ENCODE results near the gene CTDSP1.

The CTDSP1 gene

DNA sequence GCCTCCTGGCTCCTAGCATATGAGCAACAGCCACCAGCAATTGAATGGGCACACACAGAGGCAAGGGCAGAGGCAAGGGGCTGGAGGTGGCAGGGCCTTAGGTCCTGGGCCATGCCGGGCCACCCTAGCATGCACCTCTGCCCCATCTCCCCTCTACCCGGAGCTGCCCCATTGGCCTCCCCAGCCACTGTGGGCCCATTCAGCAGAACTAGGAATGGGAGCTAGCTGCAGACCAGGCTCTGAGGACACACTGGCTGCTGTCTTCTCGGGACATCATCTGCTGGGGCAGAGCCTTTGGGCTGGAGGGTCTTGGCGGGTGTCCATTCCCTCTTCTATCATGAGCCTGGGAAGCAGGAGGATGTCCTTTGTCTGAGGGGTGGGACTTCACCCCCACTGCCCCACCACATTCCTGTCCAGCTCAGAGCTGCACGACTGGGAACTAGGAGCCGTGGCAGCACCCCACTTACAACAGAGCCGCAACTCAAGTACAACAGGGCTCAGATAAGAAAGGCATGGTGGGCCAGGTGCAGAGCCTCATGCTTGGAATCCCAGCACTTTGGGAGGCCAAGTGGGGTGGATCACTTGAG is 20.1 kb downstream of the CTDSP1 start:
- Histone ChIP-seq H3K9me3 (ENCODE audit: control insufficient read depth, low read depth, low read length) (no peaks in the 10 kb centered on the region), H3K36me3 (ENCODE audit: control insufficient read depth, low read depth, low read length) (no peaks in the 10 kb centered on the region), H3K9ac (ENCODE audit: low read length) (no peak overlapping the region), H3K27ac (ENCODE audit: low read length) (no peak overlapping the region), H3K27me3 (ENCODE audit: control insufficient read depth, insufficient read depth, low read length) (no peaks in the 10 kb centered on the region), H3K4me3 (ENCODE audit: low read length) (no peak overlapping the region), H3K4me1 (ENCODE audit: control insufficient read depth, low read depth, low read length) (peaks cover 10% of the 10 kb centered on the region)

DNA sequence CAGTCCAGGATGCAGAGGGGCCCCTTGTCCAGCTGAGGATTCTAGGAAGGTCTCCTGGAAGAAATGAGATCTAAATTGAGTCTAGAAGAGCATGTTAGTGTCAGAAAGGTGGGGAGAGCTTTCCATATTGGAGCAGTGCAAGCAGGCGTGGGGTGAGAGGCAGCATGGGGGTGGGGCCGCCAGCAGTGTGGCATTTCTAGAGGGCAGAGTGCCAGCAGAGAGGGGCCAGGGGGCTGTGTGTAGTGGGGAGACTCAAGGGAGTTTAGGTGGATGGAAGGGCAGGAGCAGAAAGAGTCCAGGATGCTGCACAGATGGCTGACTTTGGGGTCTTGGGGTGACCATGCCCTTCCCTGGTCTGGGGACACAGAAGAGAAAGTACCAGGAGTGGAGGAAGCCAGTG is 21.4 kb downstream of the CTDSP1 start:
- H3K27ac ChIP-seq (ENCODE audit: low read length), result no peak overlapping the region
- H3K36me3 ChIP-seq (ENCODE audit: control insufficient read depth, low read depth, low read length), result no peaks in the 10 kb centered on the region
- no peaks in the 10 kb centered on the region for H3K27me3 ChIP-seq (ENCODE audit: control insufficient read depth, insufficient read depth, low read length)
- peaks cover 10% of the 10 kb centered on the region for H3K4me1 ChIP-seq (ENCODE audit: control insufficient read depth, low read depth, low read length)
- H3K9ac ChIP-seq (ENCODE audit: low read length), result no peak overlapping the region
- H3K4me3 ChIP-seq (ENCODE audit: low read length), result no peak overlapping the region
- no peaks in the 10 kb centered on the region for H3K9me3 ChIP-seq (ENCODE audit: control insufficient read depth, low read depth, low read length)

DNA sequence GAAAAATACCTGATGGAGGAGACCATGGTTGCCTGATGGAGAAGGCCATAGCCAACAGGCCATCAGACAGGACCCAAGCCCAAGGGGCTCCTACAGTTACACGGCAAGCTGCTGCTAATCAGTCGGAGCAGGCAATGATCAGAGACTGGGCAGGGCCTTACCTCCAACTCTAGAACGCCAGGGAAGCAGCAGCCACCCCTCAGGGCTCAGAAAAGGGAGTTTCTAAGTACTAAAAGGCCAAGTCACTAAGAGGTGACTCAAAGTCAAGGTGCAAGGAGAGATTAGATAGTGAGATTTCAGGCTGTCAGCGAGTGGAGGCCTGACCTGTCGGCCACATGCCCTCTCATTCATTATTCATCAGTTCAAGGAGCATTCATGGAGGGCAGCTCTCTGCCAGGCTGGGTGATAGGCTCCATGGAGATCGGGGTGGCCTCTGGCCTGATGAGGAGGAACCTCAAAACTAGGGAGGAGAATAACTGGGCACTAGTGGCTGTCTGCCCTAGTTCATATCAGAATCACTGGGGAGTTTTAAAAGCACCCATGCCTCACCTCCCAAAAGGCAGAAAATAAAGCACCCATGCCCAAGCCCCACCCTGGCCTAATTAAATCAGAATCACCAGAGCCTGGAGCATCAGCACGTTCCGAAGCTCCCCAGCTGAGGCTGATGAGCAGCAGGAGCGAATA is 22.9 kb downstream of the CTDSP1 start:
- H3K9ac ChIP-seq (ENCODE audit: low read length), result no peak overlapping the region
- no peaks in the 10 kb centered on the region for H3K27me3 ChIP-seq (ENCODE audit: control insufficient read depth, insufficient read depth, low read length)
- H3K4me1 ChIP-seq (ENCODE audit: control insufficient read depth, low read depth, low read length), result peaks cover 10% of the 10 kb centered on the region
- H3K9me3 ChIP-seq (ENCODE audit: control insufficient read depth, low read depth, low read length), result no peaks in the 10 kb centered on the region
- H3K36me3 ChIP-seq (ENCODE audit: control insufficient read depth, low read depth, low read length), result no peaks in the 10 kb centered on the region
- no peak overlapping the region for H3K27ac ChIP-seq (ENCODE audit: low read length)
- H3K4me3 ChIP-seq (ENCODE audit: low read length), result no peak overlapping the region

DNA sequence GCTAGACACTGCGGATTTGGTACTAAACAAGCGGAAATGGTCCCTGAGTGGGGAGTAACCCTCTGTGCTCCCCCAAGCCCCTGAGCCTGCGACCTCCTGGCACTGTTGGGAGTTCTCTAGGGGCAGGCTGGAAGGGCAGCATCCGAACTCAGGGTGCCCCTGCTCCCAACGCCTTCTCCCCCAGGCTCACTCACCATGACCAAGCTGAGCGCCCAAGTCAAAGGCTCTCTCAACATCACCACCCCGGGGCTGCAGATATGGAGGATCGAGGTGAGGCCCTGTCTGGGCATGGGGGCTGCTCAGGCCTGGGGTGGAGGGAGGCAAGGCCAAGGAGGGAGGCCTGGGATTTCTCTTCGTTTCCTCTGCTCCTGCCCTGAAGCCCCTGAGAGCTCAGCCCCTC is 23.9 kb downstream of the CTDSP1 start:
- no peaks in the 10 kb centered on the region for H3K36me3 ChIP-seq (ENCODE audit: control insufficient read depth, low read depth, low read length)
- H3K9me3 ChIP-seq (ENCODE audit: control insufficient read depth, low read depth, low read length), result no peaks in the 10 kb centered on the region
- no peak overlapping the region for H3K4me3 ChIP-seq (ENCODE audit: low read length)
- H3K27ac ChIP-seq (ENCODE audit: low read length), result no peak overlapping the region
- H3K9ac ChIP-seq (ENCODE audit: low read length), result no peak overlapping the region
- H3K4me1 ChIP-seq (ENCODE audit: control insufficient read depth, low read depth, low read length), result peaks cover 10% of the 10 kb centered on the region
- no peaks in the 10 kb centered on the region for H3K27me3 ChIP-seq (ENCODE audit: control insufficient read depth, insufficient read depth, low read length)

DNA sequence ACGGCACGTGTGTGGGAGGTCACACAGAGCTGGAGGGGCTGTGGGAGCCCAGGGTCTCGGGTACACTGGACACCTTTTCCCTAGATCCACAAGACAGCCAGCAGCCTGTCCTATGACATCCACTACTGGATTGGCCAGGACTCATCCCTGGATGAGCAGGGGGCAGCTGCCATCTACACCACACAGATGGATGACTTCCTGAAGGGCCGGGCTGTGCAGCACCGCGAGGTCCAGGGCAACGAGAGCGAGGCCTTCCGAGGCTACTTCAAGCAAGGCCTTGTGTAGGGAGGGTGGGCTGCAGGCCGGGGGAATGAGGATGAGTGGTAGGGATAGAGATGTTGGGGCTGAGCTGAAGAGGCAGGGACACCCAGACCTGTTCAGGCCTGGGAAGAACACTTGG is 25.9 kb downstream of the CTDSP1 start:
- Histone ChIP-seq H3K27ac (ENCODE audit: low read length) (no peak overlapping the region), H3K4me1 (ENCODE audit: control insufficient read depth, low read depth, low read length) (no peaks in the 10 kb centered on the region), H3K36me3 (ENCODE audit: control insufficient read depth, low read depth, low read length) (no peaks in the 10 kb centered on the region), H3K27me3 (ENCODE audit: control insufficient read depth, insufficient read depth, low read length) (no peaks in the 10 kb centered on the region), H3K4me3 (ENCODE audit: low read length) (no peak overlapping the region), H3K9me3 (ENCODE audit: control insufficient read depth, low read depth, low read length) (no peaks in the 10 kb centered on the region), H3K9ac (ENCODE audit: low read length) (no peak overlapping the region)

DNA sequence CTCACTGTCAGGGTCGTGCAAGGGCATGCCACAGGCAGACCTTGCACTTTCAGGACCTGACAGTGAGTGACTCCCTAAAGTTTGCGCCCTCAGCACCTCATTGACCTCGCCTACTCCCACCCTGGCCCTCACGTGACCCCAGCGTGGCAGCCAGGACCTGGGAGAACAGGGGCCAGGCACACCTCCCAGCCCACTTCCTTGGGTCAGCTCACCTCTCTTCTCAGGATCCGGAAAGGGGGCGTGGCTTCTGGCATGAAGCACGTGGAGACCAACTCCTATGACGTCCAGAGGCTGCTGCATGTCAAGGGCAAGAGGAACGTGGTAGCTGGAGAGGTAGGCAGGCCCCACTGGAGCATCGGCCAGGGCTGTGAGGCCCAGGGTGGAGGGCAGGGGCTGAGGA is 28.1 kb downstream of the CTDSP1 start:
- Histone ChIP-seq H3K27me3 (ENCODE audit: control insufficient read depth, insufficient read depth, low read length) (no peaks in the 10 kb centered on the region), H3K9me3 (ENCODE audit: control insufficient read depth, low read depth, low read length) (no peaks in the 10 kb centered on the region), H3K27ac (ENCODE audit: low read length) (no peak overlapping the region), H3K9ac (ENCODE audit: low read length) (no peak overlapping the region), H3K36me3 (ENCODE audit: control insufficient read depth, low read depth, low read length) (no peaks in the 10 kb centered on the region), H3K4me1 (ENCODE audit: control insufficient read depth, low read depth, low read length) (no peaks in the 10 kb centered on the region), H3K4me3 (ENCODE audit: low read length) (no peak overlapping the region)

DNA sequence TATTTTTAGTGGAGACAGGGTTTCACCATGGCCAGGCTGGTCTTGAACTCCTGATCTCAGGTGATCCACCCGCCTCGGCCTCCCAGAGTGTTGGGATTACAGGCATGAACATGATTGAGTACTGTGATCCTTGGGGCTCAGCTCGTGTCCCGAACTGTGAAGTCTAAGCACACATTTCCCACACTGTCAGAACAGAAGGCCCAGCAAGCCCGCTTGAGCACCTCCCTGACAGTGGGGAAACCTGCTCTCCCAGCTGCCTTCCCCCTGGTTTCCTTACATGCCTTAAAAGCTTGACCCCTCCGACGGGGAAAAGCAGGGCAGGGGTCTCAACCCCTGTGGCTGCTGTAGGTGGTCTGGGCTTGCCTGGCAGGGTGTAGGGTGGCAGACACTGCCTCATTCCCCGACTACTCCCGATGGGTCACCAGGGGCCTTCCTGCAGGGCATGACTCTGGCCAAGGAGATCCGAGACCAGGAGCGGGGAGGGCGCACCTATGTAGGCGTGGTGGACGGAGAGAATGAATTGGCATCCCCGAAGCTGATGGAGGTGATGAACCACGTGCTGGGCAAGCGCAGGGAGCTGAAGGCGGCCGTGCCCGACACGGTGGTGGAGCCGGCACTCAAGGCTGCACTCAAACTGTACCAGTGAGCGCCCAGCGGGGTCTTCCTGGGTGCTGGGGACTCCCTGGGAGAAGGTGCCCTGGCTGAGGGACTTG is 29.3 kb downstream of the CTDSP1 start:
- no peak overlapping the region for H3K4me3 ChIP-seq (ENCODE audit: low read length)
- no peaks in the 10 kb centered on the region for H3K9me3 ChIP-seq (ENCODE audit: control insufficient read depth, low read depth, low read length)
- H3K27ac ChIP-seq (ENCODE audit: low read length), result no peak overlapping the region
- no peaks in the 10 kb centered on the region for H3K27me3 ChIP-seq (ENCODE audit: control insufficient read depth, insufficient read depth, low read length)
- no peaks in the 10 kb centered on the region for H3K4me1 ChIP-seq (ENCODE audit: control insufficient read depth, low read depth, low read length)
- no peaks in the 10 kb centered on the region for H3K36me3 ChIP-seq (ENCODE audit: control insufficient read depth, low read depth, low read length)
- no peak overlapping the region for H3K9ac ChIP-seq (ENCODE audit: low read length)

DNA sequence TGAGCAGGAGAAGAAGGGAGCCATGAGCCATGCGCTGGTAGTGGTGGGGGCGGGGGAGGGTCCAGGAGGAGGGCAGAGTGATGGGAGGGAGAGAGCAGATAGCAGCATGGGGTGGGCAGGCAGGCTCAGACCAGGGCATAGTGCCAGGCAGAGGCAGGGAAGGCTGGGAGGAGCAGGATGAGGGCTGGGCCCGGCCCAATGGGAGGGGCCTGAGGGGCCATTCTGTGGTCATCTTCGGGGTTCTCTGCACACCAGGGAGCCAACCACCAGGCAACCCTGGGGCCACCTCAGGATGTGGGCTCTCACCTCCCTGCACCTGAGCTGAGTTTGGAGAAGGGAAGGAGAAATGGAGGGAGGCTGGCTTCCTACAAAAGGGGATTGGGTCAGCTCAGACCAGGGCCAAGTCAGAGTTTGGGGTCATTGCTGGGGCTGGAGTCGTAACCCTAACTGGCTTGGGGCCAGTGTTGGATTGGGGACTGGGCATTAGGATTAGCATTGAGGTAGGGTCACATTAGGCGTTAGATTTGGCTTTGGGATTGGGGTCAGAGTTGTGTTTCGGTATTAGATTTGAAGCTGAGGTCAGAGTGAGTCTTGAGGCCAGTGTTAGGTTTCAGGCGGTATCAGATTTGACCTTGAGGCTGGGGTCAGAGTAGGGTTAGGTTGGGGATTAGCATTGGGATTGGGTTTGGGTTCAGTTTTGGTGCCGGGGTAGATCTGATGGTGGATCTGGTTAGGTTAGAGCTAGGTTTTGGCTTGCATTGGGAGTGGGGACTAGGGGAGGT is 30.4 kb downstream of the CTDSP1 start:
- Histone ChIP-seq H3K4me3 (ENCODE audit: low read length) (no peak overlapping the region), H3K27ac (ENCODE audit: low read length) (no peak overlapping the region), H3K36me3 (ENCODE audit: control insufficient read depth, low read depth, low read length) (no peaks in the 10 kb centered on the region), H3K4me1 (ENCODE audit: control insufficient read depth, low read depth, low read length) (no peaks in the 10 kb centered on the region), H3K9me3 (ENCODE audit: control insufficient read depth, low read depth, low read length) (no peaks in the 10 kb centered on the region), H3K9ac (ENCODE audit: low read length) (no peak overlapping the region), H3K27me3 (ENCODE audit: control insufficient read depth, insufficient read depth, low read length) (no peaks in the 10 kb centered on the region)

DNA sequence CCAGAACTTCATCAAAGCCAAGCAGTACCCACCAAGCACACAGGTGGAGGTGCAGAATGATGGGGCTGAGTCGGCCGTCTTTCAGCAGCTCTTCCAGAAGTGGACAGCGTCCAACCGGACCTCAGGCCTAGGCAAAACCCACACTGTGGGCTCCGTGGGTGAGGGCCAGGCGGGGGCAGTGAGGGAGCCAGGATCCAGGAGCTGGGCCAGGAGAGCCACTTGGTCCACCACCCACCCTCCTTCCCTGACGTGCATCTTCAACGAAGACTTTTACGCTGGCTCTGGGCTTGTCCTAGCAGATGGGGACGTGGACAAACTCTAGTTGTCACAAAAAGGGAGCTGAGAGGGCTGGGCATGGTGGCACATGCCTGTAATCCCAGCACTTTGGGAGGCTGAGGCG is 31.1 kb downstream of the CTDSP1 start:
- no peak overlapping the region for H3K4me3 ChIP-seq (ENCODE audit: low read length)
- no peak overlapping the region for H3K27ac ChIP-seq (ENCODE audit: low read length)
- no peaks in the 10 kb centered on the region for H3K36me3 ChIP-seq (ENCODE audit: control insufficient read depth, low read depth, low read length)
- H3K9ac ChIP-seq (ENCODE audit: low read length), result no peak overlapping the region
- no peaks in the 10 kb centered on the region for H3K4me1 ChIP-seq (ENCODE audit: control insufficient read depth, low read depth, low read length)
- no peaks in the 10 kb centered on the region for H3K27me3 ChIP-seq (ENCODE audit: control insufficient read depth, insufficient read depth, low read length)
- H3K9me3 ChIP-seq (ENCODE audit: control insufficient read depth, low read depth, low read length), result no peaks in the 10 kb centered on the region

DNA sequence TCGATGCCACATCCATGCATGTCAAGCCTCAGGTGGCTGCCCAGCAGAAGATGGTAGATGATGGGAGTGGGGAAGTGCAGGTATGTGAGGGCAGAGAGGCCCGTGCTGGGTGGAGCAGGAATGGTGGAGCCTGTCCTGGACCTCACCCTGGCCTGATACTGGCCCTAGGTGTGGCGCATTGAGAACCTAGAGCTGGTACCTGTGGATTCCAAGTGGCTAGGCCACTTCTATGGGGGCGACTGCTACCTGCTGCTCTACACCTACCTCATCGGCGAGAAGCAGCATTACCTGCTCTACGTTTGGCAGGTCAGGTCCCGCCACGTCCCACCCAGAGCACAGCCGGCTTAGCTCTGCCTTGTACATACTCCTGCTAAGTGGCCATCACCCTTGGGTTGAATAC is 32.2 kb downstream of the CTDSP1 start:
- H3K9me3 ChIP-seq (ENCODE audit: control insufficient read depth, low read depth, low read length), result no peaks in the 10 kb centered on the region

DNA sequence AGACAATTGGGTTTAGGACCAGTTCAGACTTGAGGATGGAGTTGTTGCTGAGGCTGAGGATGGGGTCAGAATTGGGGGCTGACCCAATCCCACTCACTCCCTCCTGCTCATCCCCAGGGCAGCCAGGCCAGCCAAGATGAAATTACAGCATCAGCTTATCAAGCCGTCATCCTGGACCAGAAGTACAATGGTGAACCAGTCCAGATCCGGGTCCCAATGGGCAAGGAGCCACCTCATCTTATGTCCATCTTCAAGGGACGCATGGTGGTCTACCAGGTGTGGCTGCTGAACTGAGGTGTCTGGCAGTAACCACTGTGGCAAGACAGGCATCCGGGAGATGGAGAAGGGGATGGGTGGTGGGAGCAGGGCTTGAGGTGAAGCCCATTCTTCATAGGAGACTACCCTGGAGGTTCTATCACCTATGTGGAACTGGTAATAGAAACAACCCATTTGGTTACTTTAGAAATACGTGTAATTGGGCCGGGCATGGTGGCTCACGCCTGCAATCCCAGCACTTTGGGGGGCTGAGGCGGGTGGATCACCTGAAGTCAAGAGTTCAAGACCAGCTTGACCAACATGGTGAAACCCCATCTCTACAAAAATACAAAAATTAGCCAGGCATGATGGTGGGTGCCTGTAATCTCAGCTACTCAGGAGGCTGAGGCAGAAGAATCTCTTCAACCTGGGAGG is 33.2 kb downstream of the CTDSP1 start:
- no peak overlapping the region for H3K9ac ChIP-seq (ENCODE audit: low read length)
- H3K36me3 ChIP-seq (ENCODE audit: control insufficient read depth, low read depth, low read length), result no peaks in the 10 kb centered on the region
- H3K27ac ChIP-seq (ENCODE audit: low read length), result no peak overlapping the region
- H3K4me1 ChIP-seq (ENCODE audit: control insufficient read depth, low read depth, low read length), result no peaks in the 10 kb centered on the region
- H3K27me3 ChIP-seq (ENCODE audit: control insufficient read depth, insufficient read depth, low read length), result no peaks in the 10 kb centered on the region
- no peak overlapping the region for H3K4me3 ChIP-seq (ENCODE audit: low read length)
- H3K9me3 ChIP-seq (ENCODE audit: control insufficient read depth, low read depth, low read length), result no peaks in the 10 kb centered on the region

More for the DNA sequence above, 32.2 kb downstream of the CTDSP1 start:
- Histone ChIP-seq H3K9ac (ENCODE audit: low read length) (no peak overlapping the region), H3K27ac (ENCODE audit: low read length) (no peak overlapping the region), H3K4me1 (ENCODE audit: control insufficient read depth, low read depth, low read length) (no peaks in the 10 kb centered on the region), H3K4me3 (ENCODE audit: low read length) (no peak overlapping the region), H3K36me3 (ENCODE audit: control insufficient read depth, low read depth, low read length) (no peaks in the 10 kb centered on the region), H3K27me3 (ENCODE audit: control insufficient read depth, insufficient read depth, low read length) (no peaks in the 10 kb centered on the region)
